ENCODE measurements around the gene TOP3A. TPM values are rescaled to one million over a fixed set of nuclear protein-coding genes. Genes with fewer than 3 reads are reported as not detected.

Gene TOP3A
- total RNA-seq, 1 experiment from 2014 or later, result 73.7 TPM

DNA sequence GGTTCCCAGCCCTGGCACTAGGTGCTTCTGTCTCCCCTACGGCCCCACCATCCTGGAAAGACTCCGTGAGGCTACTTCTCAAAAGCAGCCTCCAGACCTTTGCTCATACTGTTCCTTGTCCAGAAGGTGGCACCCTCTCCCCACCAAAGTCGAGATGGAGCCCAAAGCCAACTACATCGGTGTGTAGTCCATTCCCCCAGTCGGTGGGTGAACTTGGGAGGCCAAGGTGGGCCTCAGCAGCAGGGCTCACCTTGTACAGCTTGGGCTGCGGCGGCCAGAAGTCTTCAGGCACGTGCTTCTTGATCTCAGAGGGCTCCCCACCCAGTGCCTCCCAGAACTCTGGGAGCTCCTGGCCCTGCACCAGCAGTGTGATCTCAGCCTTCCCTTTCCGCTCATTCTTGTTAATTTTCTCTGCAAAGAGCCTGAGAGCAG is 66.5 kb downstream of the TOP3A start:
- intact Hi-C loops (cut with micrococcal nuclease; ENCODE audit: unreplicated experiment), result loop anchor here (1.0 to 2.0 kb wide), 2 partner anchors 10 to 76 kb away; partner anchors contain the start of gene FLII
- ChIA-PET CTCF (interaction anchor here (1.0 to 1.4 kb wide), 2 partner anchors 66 to 109 kb away, joined by 3 read pairs; partner anchors contain the start of gene TOP3A), POLR2A (no interaction called here)
- DNase-seq, result peak; percentile 78 to 81
- no peaks in the 10 kb centered on the region for H3K27me3 Mint-ChIP-seq (ENCODE audit: insufficient read depth, unreplicated experiment)
- no peaks in the 10 kb centered on the region for H3K4me1 ChIP-seq
- no peak overlapping the region for H3K4me3 ChIP-seq (ENCODE audit: low read depth, low read length)
- H3K36me3 ChIP-seq (ENCODE audit: control insufficient read depth, insufficient read depth, low read length), result peaks cover 7% of the 10 kb centered on the region
- BruUV-seq (replicated peaks), result no TSS peak
- TF ChIP-seq, protein P1, sequence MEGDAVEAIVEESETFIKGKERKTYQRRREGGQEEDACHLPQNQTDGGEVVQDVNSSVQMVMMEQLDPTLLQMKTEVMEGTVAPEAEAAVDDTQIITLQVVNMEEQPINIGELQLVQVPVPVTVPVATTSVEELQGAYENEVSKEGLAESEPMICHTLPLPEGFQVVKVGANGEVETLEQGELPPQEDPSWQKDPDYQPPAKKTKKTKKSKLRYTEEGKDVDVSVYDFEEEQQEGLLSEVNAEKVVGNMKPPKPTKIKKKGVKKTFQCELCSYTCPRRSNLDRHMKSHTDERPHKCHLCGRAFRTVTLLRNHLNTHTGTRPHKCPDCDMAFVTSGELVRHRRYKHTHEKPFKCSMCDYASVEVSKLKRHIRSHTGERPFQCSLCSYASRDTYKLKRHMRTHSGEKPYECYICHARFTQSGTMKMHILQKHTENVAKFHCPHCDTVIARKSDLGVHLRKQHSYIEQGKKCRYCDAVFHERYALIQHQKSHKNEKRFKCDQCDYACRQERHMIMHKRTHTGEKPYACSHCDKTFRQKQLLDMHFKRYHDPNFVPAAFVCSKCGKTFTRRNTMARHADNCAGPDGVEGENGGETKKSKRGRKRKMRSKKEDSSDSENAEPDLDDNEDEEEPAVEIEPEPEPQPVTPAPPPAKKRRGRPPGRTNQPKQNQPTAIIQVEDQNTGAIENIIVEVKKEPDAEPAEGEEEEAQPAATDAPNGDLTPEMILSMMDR (IDR thresholded peaks at IDR 0.05; ENCODE audit: insufficient read depth in 1 of 2, low read depth in 1 of 2, low read length in 1 of 2, severe bottlenecking in 1 of 2, unreplicated experiment in 1 of 2), result peak; percentile 70 to 82
- no peaks in the 10 kb centered on the region for H3K9me3 Mint-ChIP-seq (ENCODE audit: unreplicated experiment)
- no peak overlapping the region for H3K27ac Mint-ChIP-seq (ENCODE audit: unreplicated experiment)
- no peaks in the 10 kb centered on the region for H3K4me1 Mint-ChIP-seq (ENCODE audit: low read depth, unreplicated experiment)
- peaks cover 92% of the 10 kb centered on the region for H3K36me3 Mint-ChIP-seq (ENCODE audit: insufficient read depth, unreplicated experiment)
- no peaks in the 10 kb centered on the region for H3K9me3 ChIP-seq
- no peaks in the 10 kb centered on the region for H3K27me3 ChIP-seq (replicated peaks; ENCODE audit: control insufficient read depth, insufficient read depth, low read length)
- no peak overlapping the region for H3K4me3 Mint-ChIP-seq (ENCODE audit: unreplicated experiment)

DNA sequence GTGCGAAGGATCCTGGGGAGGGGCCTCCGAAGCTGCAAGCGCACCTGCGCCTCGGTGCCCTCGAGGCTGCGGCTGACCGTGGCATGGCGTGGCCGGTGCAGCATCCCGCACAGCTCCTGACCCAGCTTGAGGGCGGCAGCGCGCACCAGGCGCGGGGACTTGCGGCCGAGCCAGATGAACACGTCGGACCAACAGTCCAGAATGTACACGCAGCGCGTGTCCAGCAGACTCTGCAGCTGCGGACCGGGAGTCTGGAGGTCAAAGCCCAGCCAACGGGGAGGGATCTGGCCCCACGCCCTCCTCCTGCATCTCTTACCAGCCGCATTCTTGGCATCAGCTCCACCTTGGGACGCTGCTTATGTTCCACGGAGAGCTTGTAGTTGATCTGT is 67.2 kb downstream of the TOP3A start:
- no peak overlapping the region for H3K4me3 ChIP-seq (ENCODE audit: low read depth, low read length)
- Mint-ChIP-seq H3K4me1 (ENCODE audit: low read depth, unreplicated experiment) (no peaks in the 10 kb centered on the region), H3K36me3 (ENCODE audit: insufficient read depth, unreplicated experiment) (peaks cover 92% of the 10 kb centered on the region), H3K9me3 (ENCODE audit: unreplicated experiment) (no peaks in the 10 kb centered on the region), H3K27me3 (ENCODE audit: insufficient read depth, unreplicated experiment) (no peaks in the 10 kb centered on the region), H3K27ac (ENCODE audit: unreplicated experiment) (peak overlapping the region; percentile 6), H3K4me3 (ENCODE audit: unreplicated experiment) (no peak overlapping the region)
- ChIA-PET POLR2A (no interaction called here), CTCF (interaction anchor here (1.0 kb wide), 1 partner anchor 109 kb away, joined by 3 read pairs; no protein-coding TSS in a partner anchor)
- no peak for DNase-seq
- BruUV-seq (replicated peaks), result no TSS peak
- H3K36me3 ChIP-seq (ENCODE audit: control insufficient read depth, insufficient read depth, low read length), result peaks cover 7% of the 10 kb centered on the region
- TF ChIP-seq, protein P1 (IDR thresholded peaks at IDR 0.05; ENCODE audit: insufficient read depth in 1 of 2, low read depth in 1 of 2, low read length in 1 of 2, severe bottlenecking in 1 of 2, unreplicated experiment in 1 of 2), result no peak
- H3K27me3 ChIP-seq (replicated peaks; ENCODE audit: control insufficient read depth, insufficient read depth, low read length), result no peaks in the 10 kb centered on the region
- no peaks in the 10 kb centered on the region for H3K4me1 ChIP-seq
- no peaks in the 10 kb centered on the region for H3K9me3 ChIP-seq
- intact Hi-C loops (cut with micrococcal nuclease; ENCODE audit: unreplicated experiment), result loop anchor here (1.0 to 2.0 kb wide), 2 partner anchors 11 to 77 kb away; partner anchors contain the start of gene FLII

DNA sequence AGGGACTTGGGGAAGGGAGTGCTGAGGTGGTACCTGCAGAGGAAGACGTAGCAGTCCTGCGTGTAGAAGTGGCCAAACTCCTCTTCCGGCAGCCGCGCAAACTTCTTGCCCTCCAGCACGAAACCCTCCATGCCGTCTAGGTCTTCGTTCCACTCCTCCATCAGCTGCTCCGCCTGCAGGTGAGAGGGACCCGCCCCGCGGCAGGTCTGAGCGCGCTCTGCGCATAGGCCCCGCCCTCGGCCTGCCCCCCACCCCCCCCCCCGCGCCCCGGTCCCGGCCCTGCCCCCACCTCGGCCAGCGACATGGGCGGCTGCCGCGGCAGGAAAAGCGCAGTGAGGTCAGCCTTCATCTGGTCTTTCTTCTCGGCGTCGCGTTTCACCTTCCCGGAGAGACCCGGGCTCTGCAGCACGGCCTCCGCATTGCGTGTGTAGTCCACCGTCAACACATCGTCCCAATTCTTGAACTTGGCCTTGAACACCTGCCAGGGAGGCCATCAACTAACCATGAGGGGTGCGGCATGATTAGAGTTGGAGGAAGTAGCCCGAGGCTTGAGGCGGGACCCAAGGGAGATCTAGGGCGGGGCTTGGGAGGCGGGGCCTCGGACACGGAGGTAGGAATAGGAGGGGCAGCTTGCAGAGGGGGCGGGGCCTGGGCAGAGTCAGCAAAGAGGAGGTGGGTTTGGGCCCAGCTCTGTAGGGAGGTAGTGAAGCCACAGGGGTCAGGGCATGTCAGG is 67.7 kb downstream of the TOP3A start:
- Mint-ChIP-seq H3K27me3 (ENCODE audit: insufficient read depth, unreplicated experiment) (no peaks in the 10 kb centered on the region), H3K4me1 (ENCODE audit: low read depth, unreplicated experiment) (no peaks in the 10 kb centered on the region), H3K4me3 (ENCODE audit: unreplicated experiment) (no peak overlapping the region), H3K9me3 (ENCODE audit: unreplicated experiment) (no peaks in the 10 kb centered on the region), H3K36me3 (ENCODE audit: insufficient read depth, unreplicated experiment) (peaks cover 97% of the 10 kb centered on the region), H3K27ac (ENCODE audit: unreplicated experiment) (peak overlapping the region; percentile 6)
- peaks cover 5% of the 10 kb centered on the region for H3K36me3 ChIP-seq (ENCODE audit: control insufficient read depth, insufficient read depth, low read length)
- H3K4me1 ChIP-seq, result no peaks in the 10 kb centered on the region
- peak; percentile 49 to 69 for DNase-seq
- POLR2A ChIA-PET, result no interaction called here
- no peaks in the 10 kb centered on the region for H3K9me3 ChIP-seq
- H3K4me3 ChIP-seq (ENCODE audit: low read depth, low read length), result no peak overlapping the region
- CTCF ChIA-PET, result interaction anchor here (1.0 kb wide), 1 partner anchor 110 kb away, joined by 3 read pairs; no protein-coding TSS in a partner anchor
- TF ChIP-seq, protein P1 (IDR thresholded peaks at IDR 0.05; ENCODE audit: insufficient read depth in 1 of 2, low read depth in 1 of 2, low read length in 1 of 2, severe bottlenecking in 1 of 2, unreplicated experiment in 1 of 2), result no peak
- intact Hi-C loops (cut with micrococcal nuclease; ENCODE audit: unreplicated experiment), result no loop called here
- BruUV-seq (replicated peaks), result no TSS peak
- no peaks in the 10 kb centered on the region for H3K27me3 ChIP-seq (replicated peaks; ENCODE audit: control insufficient read depth, insufficient read depth, low read length)

Data from Caco-2 (cell line).